Esophagus squamous epithelium (tissue), 5 donors: ENCODE results near the gene RNF207. TPM values are rescaled to one million over a fixed set of nuclear protein-coding genes. Genes with fewer than 3 reads are reported as not detected.

Source experiments
- DNase-seq: peaks from one replicate; lab custom pipeline; 2025; lab: John Stamatoyannopoulos, UW
- H3K27ac ChIP-seq, 4 donors: fragments of 200-600 bp; sonication (generic); one replicate each; pipeline ENCODE4 v1.5.1; 2016 to 2019; ENCODE audit warnings: mild to moderate bottlenecking in 1 of 4
- H3K27me3 ChIP-seq, 4 donors: fragments of 200-600 bp; sonication (generic); 1 replicate in 3 of 4; 2 replicates in 1 of 4; pipeline versions ENCODE4 v1.5.1 to v1.6.0; 2017 to 2021; ENCODE audit warnings: antibody characterized with exemption in 1 of 4
- H3K36me3 ChIP-seq, 3 donors: fragments of 200-600 bp; sonication (generic); one replicate each; pipeline ENCODE4 v1.5.1; 2016 to 2019
- H3K4me1 ChIP-seq, 3 donors: fragments of 200-600 bp; sonication (generic); one replicate each; pipeline ENCODE4 v1.5.1; 2017 to 2019
- H3K4me3 ChIP-seq, 4 donors: fragments of 200-600 bp; sonication (generic); 1 replicate in 3 of 4; 2 replicates in 1 of 4; pipeline ENCODE4 v1.5.1; 2016 to 2019; ENCODE audit warnings: mild to moderate bottlenecking in 2 of 4, moderate library complexity in 1 of 4
- H3K9me3 ChIP-seq, 3 donors: fragments of 200-600 bp; sonication (generic); one replicate each; pipeline ENCODE4 v1.5.1; 2016 to 2019
- POLR2A ChIP-seq, 4 donors: fragments of 450-650 bp; IDR thresholded peaks; one replicate each; pipeline ENCODE4 v1.6.1; 2017; ENCODE audit warnings: antibody characterized with exemption in 4 of 4, mild to moderate bottlenecking in 4 of 4, moderate library complexity in 3 of 4
- WGBS, 2 donors: methylation state at CpG; one replicate each; pipeline ENCODE4 v1.1.5; 2018; 5-methylcytosine and 5-hydroxymethylcytosine counted together
- intact Hi-C: fragments of 100-400 bp; cut with DNase I; formaldehyde crosslinking; loops from one replicate; pipeline ENCODE4 v1.15.0; 2022
- total RNA-seq, 4 donors: library from RNA; depleted of rRNA; stranded (reverse); fragments of >200 nt; gene quantifications; one replicate each; pipeline ENCODE4 v1.1.0, GENCODE V29; 2016
- TF ChIP-seq, protein P1 (sequence below), 6 experiments: fragments of 450-650 bp in 4 of 6; fragments of 200-600 bp in 2 of 6; sonication (generic) in 2 of 6; IDR thresholded peaks; one replicate each; pipeline ENCODE4 v1.5.1; 2016 to 2019; ENCODE audit warnings: antibody characterized with exemption in 6 of 6, mild to moderate bottlenecking in 4 of 6, moderate library complexity in 4 of 6
- donor health status: DM: yes; HTN: yes; CAD: no.

Gene RNF207, protein sequence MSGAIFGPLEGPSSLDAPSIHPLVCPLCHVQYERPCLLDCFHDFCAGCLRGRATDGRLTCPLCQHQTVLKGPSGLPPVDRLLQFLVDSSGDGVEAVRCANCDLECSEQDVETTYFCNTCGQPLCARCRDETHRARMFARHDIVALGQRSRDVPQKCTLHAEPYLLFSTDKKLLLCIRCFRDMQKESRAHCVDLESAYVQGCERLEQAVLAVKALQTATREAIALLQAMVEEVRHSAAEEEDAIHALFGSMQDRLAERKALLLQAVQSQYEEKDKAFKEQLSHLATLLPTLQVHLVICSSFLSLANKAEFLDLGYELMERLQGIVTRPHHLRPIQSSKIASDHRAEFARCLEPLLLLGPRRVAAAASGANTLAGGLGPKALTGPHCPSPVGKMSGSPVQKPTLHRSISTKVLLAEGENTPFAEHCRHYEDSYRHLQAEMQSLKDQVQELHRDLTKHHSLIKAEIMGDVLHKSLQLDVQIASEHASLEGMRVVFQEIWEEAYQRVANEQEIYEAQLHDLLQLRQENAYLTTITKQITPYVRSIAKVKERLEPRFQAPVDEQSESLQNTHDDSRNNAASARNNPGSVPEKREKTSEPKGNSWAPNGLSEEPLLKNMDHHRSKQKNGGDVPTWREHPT
- total RNA-seq, result 10 to 100 TPM in 3 of 4 donors, 1 to 10 TPM in 1; 6.6 to 43.3 (median 23.3) TPM

DNA sequence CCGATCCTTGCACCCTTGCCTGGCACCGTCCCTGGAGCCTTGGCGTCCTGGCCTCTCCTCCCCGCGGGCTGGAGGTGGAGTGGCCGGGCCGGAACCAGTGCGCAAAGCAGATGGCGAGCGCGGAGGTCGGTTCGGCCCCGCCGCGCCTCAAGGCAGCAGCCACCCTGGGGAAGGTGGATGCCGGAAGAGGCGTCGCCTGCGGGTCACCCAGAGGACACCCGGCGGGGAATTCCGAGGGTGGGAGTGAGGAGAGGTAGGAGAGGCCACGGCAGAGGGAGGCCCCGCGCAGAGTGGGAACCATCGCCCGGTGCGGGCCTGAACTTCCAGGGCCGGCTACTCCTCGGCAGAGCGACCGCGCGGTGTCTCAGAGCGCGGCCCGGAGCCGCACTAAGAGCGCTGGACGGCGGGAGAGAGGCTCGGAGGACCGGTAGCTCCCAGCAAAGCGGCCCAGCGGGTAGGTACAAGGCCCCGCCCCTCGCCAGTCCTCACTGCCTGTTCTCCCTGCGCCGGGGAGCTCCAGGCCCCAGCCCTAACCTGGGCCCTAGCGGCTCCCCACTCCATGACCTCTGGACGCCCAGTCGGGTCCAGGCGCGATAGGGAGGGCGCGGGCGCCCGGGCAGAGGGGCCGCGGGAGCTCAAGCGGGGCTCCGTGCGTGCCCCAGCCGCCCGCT is at the start of gene RNF207:
Gene RNF207, plus strand, starts transcription at position 271 of the 671 bp plus-strand sequence. CDS start 417 bp downstream, outside the sequence.
- peak in 2 of 4 donors; percentile 49 to 52 for TF ChIP-seq POLR2A (IDR thresholded peaks at IDR 0.05)
- TF ChIP-seq, protein P1, sequence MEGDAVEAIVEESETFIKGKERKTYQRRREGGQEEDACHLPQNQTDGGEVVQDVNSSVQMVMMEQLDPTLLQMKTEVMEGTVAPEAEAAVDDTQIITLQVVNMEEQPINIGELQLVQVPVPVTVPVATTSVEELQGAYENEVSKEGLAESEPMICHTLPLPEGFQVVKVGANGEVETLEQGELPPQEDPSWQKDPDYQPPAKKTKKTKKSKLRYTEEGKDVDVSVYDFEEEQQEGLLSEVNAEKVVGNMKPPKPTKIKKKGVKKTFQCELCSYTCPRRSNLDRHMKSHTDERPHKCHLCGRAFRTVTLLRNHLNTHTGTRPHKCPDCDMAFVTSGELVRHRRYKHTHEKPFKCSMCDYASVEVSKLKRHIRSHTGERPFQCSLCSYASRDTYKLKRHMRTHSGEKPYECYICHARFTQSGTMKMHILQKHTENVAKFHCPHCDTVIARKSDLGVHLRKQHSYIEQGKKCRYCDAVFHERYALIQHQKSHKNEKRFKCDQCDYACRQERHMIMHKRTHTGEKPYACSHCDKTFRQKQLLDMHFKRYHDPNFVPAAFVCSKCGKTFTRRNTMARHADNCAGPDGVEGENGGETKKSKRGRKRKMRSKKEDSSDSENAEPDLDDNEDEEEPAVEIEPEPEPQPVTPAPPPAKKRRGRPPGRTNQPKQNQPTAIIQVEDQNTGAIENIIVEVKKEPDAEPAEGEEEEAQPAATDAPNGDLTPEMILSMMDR (IDR thresholded peaks at IDR 0.05), result no peak
- Histone ChIP-seq H3K27ac (peak within 1 kb of the TSS; percentile 82 to 90 (median 88)), H3K36me3 (peaks cover 0 to 25% (median 0%) of the 10 kb centered on the region in 3 donors), H3K4me3 (peak within 1 kb of the TSS; percentile 51 to 69 (median 58)), H3K27me3 (peaks cover 0 to 22% (median 0%) of the 10 kb centered on the region in 4 donors), H3K9me3 (no peaks in the 10 kb centered on the region), H3K4me1 (peaks cover 22 to 58% (median 38%) of the 10 kb centered on the region in 3 donors)
- no peak for DNase-seq
- intact Hi-C loops, result no loop called here
- WGBS, 2 donors, result 0% methylated on average over 1 of the region's 66 CpGs; no CpG with 5 or more reads in 1 of the 2 donors

GRCh38 chr1:6157132-6157527 is 48.8 kb upstream of the RNF207 start:
- DNase-seq, result no peak
- 75% methylated on average over 1 of the region's 2 CpGs; no CpG with 5 or more reads in 1 of the 2 donors for WGBS, 2 donors
- Histone ChIP-seq H3K27me3 (peaks cover 0 to 67% (median 4%) of the 10 kb centered on the region in 4 donors), H3K36me3 (no peaks in the 10 kb centered on the region), H3K4me1 (peaks cover 0 to 23% (median 0%) of the 10 kb centered on the region in 3 donors), H3K4me3 (no peak overlapping the region), H3K27ac (no peak overlapping the region), H3K9me3 (no peaks in the 10 kb centered on the region)
- intact Hi-C loops, result no loop called here
- TF ChIP-seq, protein P1 (IDR thresholded peaks at IDR 0.05), result no peak
- no peak for TF ChIP-seq POLR2A (IDR thresholded peaks at IDR 0.05)

DNA sequence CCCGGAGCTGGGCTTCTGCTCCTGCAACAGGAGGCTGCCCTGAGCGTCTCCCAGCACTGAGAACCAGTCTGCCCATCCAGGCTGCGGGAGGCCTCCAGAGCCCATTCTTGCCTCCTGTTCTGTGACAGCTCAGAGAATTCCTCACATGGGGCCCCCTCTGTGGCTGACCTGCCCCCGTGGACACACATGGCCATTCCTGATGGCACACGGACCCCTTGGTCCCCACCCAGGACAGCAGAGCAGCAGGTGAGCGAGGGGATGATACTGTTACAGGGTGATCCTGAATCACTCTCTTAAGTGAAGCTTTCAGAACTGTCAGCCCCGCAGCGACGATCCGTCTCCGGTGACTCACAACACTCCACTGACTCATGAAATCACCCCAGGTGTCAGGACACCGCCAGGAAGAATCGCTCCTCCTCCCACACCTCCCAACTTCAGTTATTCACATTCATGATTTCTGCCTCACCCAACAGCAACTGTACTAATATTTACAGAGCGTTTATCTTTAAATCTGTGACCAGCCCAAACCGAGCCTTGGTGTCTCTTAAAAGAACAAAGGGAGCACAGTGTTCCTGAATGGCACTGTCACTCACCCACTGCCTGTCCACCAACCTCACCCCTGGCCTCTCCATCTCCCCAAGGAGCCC is 48.3 kb upstream of the RNF207 start:
- DNase-seq, result no peak
- Histone ChIP-seq H3K36me3 (no peaks in the 10 kb centered on the region), H3K27me3 (peaks cover 0 to 70% (median 4%) of the 10 kb centered on the region in 4 donors), H3K27ac (no peak overlapping the region), H3K9me3 (no peaks in the 10 kb centered on the region), H3K4me3 (no peak overlapping the region), H3K4me1 (peaks cover 0 to 23% (median 0%) of the 10 kb centered on the region in 3 donors)
- WGBS, 2 donors, result 38 to 41% methylated on average over 11 to 14 of the region's 15 CpGs
- intact Hi-C loops, result no loop called here
- no peak for TF ChIP-seq POLR2A (IDR thresholded peaks at IDR 0.05)
- TF ChIP-seq, protein P1 (IDR thresholded peaks at IDR 0.05), result no peak

GRCh38 chr1:6158181-6158580 is 47.7 kb upstream of the RNF207 start:
- TF ChIP-seq, protein P1 (IDR thresholded peaks at IDR 0.05), result no peak
- TF ChIP-seq POLR2A (IDR thresholded peaks at IDR 0.05), result no peak
- Histone ChIP-seq H3K9me3 (no peaks in the 10 kb centered on the region), H3K27me3 (peaks cover 0 to 71% (median 4%) of the 10 kb centered on the region in 4 donors), H3K27ac (no peak overlapping the region), H3K36me3 (no peaks in the 10 kb centered on the region), H3K4me1 (peaks cover 0 to 23% (median 0%) of the 10 kb centered on the region in 3 donors), H3K4me3 (no peak overlapping the region)
- 63 to 93% methylated on average over 2 to 8 of the region's 8 CpGs for WGBS, 2 donors
- DNase-seq, result no peak
- intact Hi-C loops, result no loop called here
